Karpas-422 (cell line): ENCODE data around the gene NFIX. TPM values are rescaled to one million over a fixed set of nuclear protein-coding genes. Genes with fewer than 3 reads are reported as not detected.
"Not testable (repeated sequence)": the region's sequence is repeated elsewhere in the genome, so short reads cannot be mapped to it uniquely, and the experiment has no call there.

ENCODE experiments used
- DNase-seq: peaks from one replicate; pipeline ENCODE4 v3.0.0-alpha.2; 2015
- H2AFZ ChIP-seq: fragments of 200-600 bp; sonication (generic); 2 replicates; pipeline ENCODE4 v1.6.1; 2014; ENCODE audit warnings: antibody characterized with exemption, low read length, mixed read lengths
- H3K27ac ChIP-seq: fragments of 200-600 bp; sonication (generic); 2 replicates; pipeline ENCODE4 v1.5.1; 2014; ENCODE audit warnings: mild to moderate bottlenecking, low read length, moderate library complexity
- H3K27me3 ChIP-seq: fragments of 200-600 bp; sonication (generic); 2 replicates; pipeline ENCODE4 v1.6.1; 2014; ENCODE audit warnings: low read length, mixed read lengths
- H3K36me3 ChIP-seq: fragments of 200-600 bp; sonication (generic); 2 replicates; pipeline ENCODE4 v1.6.1; 2014; ENCODE audit warnings: low read length, mixed read lengths; ENCODE audit not compliant: insufficient read depth
- H3K4me1 ChIP-seq: fragments of 200-600 bp; sonication (generic); 2 replicates; pipeline ENCODE4 v1.6.1; 2014; ENCODE audit warnings: mild to moderate bottlenecking, low read length, mixed read lengths
- H3K4me2 ChIP-seq: fragments of 200-600 bp; sonication (generic); 2 replicates; pipeline ENCODE4 v1.6.1; 2014; ENCODE audit warnings: low read length, low read depth, mild to moderate bottlenecking; ENCODE audit not compliant: poor library complexity, severe bottlenecking
- H3K4me3 ChIP-seq: fragments of 200-600 bp; sonication (generic); 2 replicates; pipeline ENCODE4 v1.5.1; 2014; ENCODE audit warnings: mild to moderate bottlenecking, antibody characterized with exemption, low read length, mixed read lengths
- H3K79me2 ChIP-seq: fragments of 200-600 bp; sonication (generic); 2 replicates; pipeline ENCODE4 v1.6.1; 2014; ENCODE audit warnings: mild to moderate bottlenecking, low read length, mixed read lengths
- H3K9ac ChIP-seq: fragments of 200-600 bp; sonication (generic); 2 replicates; pipeline ENCODE4 v1.6.0; 2014; ENCODE audit warnings: low read length
- H3K9me2 ChIP-seq: fragments of 200-600 bp; sonication (generic), shearing (Covaris generic); replicated peaks from 2 replicates; pipeline ENCODE4 v1.6.0; 2014; ENCODE audit warnings: mild to moderate bottlenecking, low read length, moderate library complexity; ENCODE audit not compliant: insufficient read depth
- H3K9me3 ChIP-seq: fragments of 300-700, 200-600 bp; sonication (generic); 2 replicates; pipeline ENCODE4 v1.6.1; 2014; ENCODE audit warnings: low read length, mixed read lengths
- H4K20me1 ChIP-seq: fragments of 200-600 bp; sonication (generic); 2 replicates; pipeline ENCODE4 v1.6.1; 2014; ENCODE audit warnings: mild to moderate bottlenecking, antibody characterized with exemption, low read length, low read depth; ENCODE audit not compliant: insufficient read depth
- total RNA-seq: library from RNA; depleted of rRNA; stranded (reverse); fragments of >200 nt; shearing (Covaris generic); gene quantifications from 2 replicates; pipeline ENCODE4 v1.2.3, GENCODE V29; 2014; ENCODE audit warnings: low replicate concordance

The NFIX gene
- total RNA-seq, 1 experiment from 2014 or later, result 0.04 TPM

GRCh38 chr19:12955996-12956395, 39.3 kb upstream of the NFIX start:
- H3K4me2 ChIP-seq, result peak overlapping the region; percentile 73
- no peak overlapping the region for H2AFZ ChIP-seq
- H3K4me1 ChIP-seq, result peaks cover 39% of the 10 kb centered on the region
- DNase-seq, result peak; percentile 54
- H3K9ac ChIP-seq, result peak overlapping the region; percentile 87
- H3K27ac ChIP-seq, result peak overlapping the region; percentile 54; the same call in 1 of the 2 replicates
- H3K9me2 ChIP-seq, result no peaks in the 10 kb centered on the region
- peaks cover 36% of the 10 kb centered on the region for H3K79me2 ChIP-seq
- H3K4me3 ChIP-seq, result peak overlapping the region; percentile 92
- no peaks in the 10 kb centered on the region for H3K9me3 ChIP-seq
- H3K36me3 ChIP-seq, result 0 out of 2 replicates have a peak, but pooled peaks cover 3% of the 10 kb centered on the region
- H3K27me3 ChIP-seq, result no peaks in the 10 kb centered on the region
- no peaks in the 10 kb centered on the region for H4K20me1 ChIP-seq

DNA sequence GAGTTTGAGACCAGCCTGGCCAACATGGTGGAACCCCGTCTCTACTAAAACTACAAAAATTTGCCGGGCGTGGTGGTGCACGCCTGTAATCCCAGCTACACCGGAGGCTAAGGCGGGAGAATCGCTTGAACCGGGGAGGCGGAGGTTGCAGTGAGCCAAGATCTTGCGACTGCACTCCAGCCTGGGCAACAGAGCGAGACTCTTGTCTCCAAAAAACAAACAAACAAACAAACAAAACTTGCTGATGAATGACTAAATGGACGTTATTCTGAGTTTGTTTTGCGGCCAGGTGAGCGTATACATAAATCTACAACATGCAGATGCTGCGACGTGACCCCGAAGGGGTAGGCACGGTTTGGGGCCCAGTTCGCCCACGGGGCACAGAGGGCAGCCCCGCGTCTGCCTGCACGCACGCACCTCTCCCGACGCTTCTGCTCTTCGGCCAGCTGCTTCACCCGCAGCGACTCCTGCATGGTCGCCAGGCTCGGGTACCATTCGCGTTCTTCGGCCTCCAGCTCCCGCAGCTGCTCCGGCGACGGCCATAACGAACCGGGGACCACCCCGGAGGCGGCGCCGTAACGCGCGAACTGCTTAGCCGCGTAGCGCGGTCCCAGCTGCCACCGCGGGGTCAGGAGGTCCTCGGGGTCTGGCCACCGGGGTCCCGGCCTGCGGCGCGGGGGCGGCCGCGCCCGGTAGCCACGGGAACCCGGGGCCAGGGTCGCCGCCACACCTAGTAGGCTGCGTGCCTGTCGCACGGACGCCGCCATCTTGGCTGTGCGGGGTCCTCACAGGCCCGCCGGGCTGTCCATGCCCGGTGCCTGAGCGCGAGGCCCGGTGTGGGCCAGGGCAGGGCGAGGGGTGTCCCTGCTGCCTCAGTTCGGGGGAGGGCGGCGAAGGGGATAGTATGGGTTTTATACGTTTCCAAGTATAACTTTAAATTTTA, 38.6 kb upstream of the NFIX start, which contains the start of gene GADD45GIP1:
GADD45GIP1 (minus strand) TSS at position 778 of the 943 bp plus-strand sequence; CDS start at position 767, 11 bp downstream.
- Histone ChIP-seq H3K27me3 (no peaks in the 10 kb centered on the region), H3K4me1 (peaks cover 39% of the 10 kb centered on the region), H3K79me2 (peaks cover 36% of the 10 kb centered on the region), H3K4me2 (peak within 1 kb of the TSS; percentile 73), H2AFZ (peak within 1 kb of the TSS; percentile 83), H4K20me1 (no peaks in the 10 kb centered on the region), H3K36me3 (0 out of 2 replicates have a peak, but pooled peaks cover 3% of the 10 kb centered on the region), H3K9me3 (no peaks in the 10 kb centered on the region), H3K9me2 (no peaks in the 10 kb centered on the region), H3K4me3 (peak within 1 kb of the TSS; percentile 92), H3K27ac (peak within 1 kb of the TSS; percentile 54), H3K9ac (peak within 1 kb of the TSS; percentile 87)
- DNase-seq, result peak; percentile 93

GRCh38 chr19:12957389-12957952, 37.8 kb upstream of the NFIX start:
- H3K9me2 ChIP-seq, H3K9me3 ChIP-seq, H4K20me1 ChIP-seq, H3K27me3 ChIP-seq, H3K36me3 ChIP-seq: not testable (repeated sequence)
- Histone ChIP-seq H3K4me2 (peak overlapping the region; percentile 73), H3K79me2 (peaks cover 36% of the 10 kb centered on the region), H3K4me3 (peak overlapping the region; percentile 92), H3K4me1 (peaks cover 39% of the 10 kb centered on the region), H3K27ac (peak overlapping the region; percentile 54), H3K9ac (peak overlapping the region; percentile 87), H2AFZ (peak overlapping the region; percentile 83)
- peak; percentile 40 for DNase-seq

- no peak for DNase-seq
- H3K4me3 ChIP-seq, result no peak overlapping the region
- H2AFZ ChIP-seq, result no peak overlapping the region
- peaks cover 31% of the 10 kb centered on the region for H3K79me2 ChIP-seq
- H3K9ac ChIP-seq, result no peak overlapping the region
- no peaks in the 10 kb centered on the region for H3K9me2 ChIP-seq
- H3K27me3 ChIP-seq, result no peaks in the 10 kb centered on the region
- H3K4me2 ChIP-seq, result no peak overlapping the region
- H3K9me3 ChIP-seq, result no peaks in the 10 kb centered on the region
- no peaks in the 10 kb centered on the region for H4K20me1 ChIP-seq
- H3K36me3 ChIP-seq, result no peaks in the 10 kb centered on the region
- no peak overlapping the region for H3K27ac ChIP-seq
- H3K4me1 ChIP-seq, result peaks cover 25% of the 10 kb centered on the region
These were observed 35.8 kb upstream of the NFIX start for GRCh38 chr19:12959481-12959880.

DNA sequence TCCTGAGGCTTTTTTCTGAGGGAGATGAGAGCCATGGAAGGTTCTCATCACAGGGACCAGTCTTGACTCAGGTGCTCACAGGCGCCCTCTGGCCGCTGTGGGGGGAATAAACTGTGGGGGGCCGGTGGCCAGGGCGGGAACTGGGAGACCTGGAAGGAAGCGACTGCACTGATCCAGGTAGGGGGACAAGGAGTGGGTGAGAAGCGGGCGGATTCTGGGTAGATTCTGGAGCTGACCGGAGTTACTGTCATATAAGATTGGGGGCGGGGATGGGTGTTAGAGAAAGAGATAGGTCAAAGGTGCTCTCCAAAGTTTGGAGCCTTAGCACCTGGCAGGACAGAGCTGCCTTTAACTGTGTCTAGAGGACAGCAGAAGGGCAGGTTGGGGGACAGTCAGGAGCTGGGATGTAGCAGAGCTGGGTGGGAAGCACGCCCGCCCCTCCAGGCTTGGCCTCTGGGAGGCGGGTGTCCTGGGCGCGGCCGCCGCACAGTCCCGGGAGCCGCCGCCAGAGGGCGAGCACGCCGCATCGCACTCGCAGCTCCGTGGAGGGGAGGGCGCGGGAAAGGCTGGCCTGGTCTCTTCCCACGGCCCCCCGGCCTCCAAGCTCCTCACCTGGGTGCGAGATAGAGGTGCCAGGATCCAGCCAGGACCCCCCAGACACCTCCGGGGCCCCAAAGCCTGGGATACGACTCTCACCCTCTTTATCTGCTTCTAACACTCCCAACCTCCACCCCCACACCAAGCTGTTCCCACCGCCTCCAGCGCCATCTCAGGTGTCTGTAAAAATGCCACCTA, 30.1 kb upstream of the NFIX start:
- peak; percentile 90 for DNase-seq
- Histone ChIP-seq H3K9me2 (no peaks in the 10 kb centered on the region), H3K9me3 (no peaks in the 10 kb centered on the region), H3K4me2 (peak overlapping the region; percentile 84), H3K9ac (peak overlapping the region; percentile 70), H3K79me2 (no peaks in the 10 kb centered on the region), H2AFZ (peak overlapping the region; percentile 95), H3K36me3 (no peaks in the 10 kb centered on the region), H3K27ac (no peak overlapping the region), H3K27me3 (no peaks in the 10 kb centered on the region), H4K20me1 (no peaks in the 10 kb centered on the region), H3K4me1 (peaks cover 7% of the 10 kb centered on the region), H3K4me3 (peak overlapping the region; percentile 62)

- H3K9ac ChIP-seq, result peak overlapping the region; percentile 70
- no peaks in the 10 kb centered on the region for H3K9me3 ChIP-seq
- peak overlapping the region; percentile 84 for H3K4me2 ChIP-seq
- H3K4me1 ChIP-seq, result peaks cover 7% of the 10 kb centered on the region
- no peaks in the 10 kb centered on the region for H3K27me3 ChIP-seq
- H4K20me1 ChIP-seq, result no peaks in the 10 kb centered on the region
- H2AFZ ChIP-seq, result peak overlapping the region; percentile 95
- no peak for DNase-seq
- no peaks in the 10 kb centered on the region for H3K9me2 ChIP-seq
- H3K36me3 ChIP-seq, result no peaks in the 10 kb centered on the region
- H3K79me2 ChIP-seq, result no peaks in the 10 kb centered on the region
- peak overlapping the region; percentile 62; the same call in 1 of the 2 replicates for H3K4me3 ChIP-seq
- H3K27ac ChIP-seq, result no peak overlapping the region
These were observed 29.5 kb upstream of the NFIX start for GRCh38 chr19:12965812-12966135.

- H2AFZ ChIP-seq, result no peak overlapping the region
- no peak overlapping the region for H3K27ac ChIP-seq
- DNase-seq, result no peak
- H3K9me3 ChIP-seq, result no peaks in the 10 kb centered on the region
- H3K79me2 ChIP-seq, result no peaks in the 10 kb centered on the region
- no peak overlapping the region for H3K4me3 ChIP-seq
- no peaks in the 10 kb centered on the region for H3K27me3 ChIP-seq
- H3K4me1 ChIP-seq, result peaks cover 7% of the 10 kb centered on the region
- H4K20me1 ChIP-seq, result no peaks in the 10 kb centered on the region
- no peak overlapping the region for H3K9ac ChIP-seq
- no peaks in the 10 kb centered on the region for H3K9me2 ChIP-seq
- no peak overlapping the region for H3K4me2 ChIP-seq
- H3K36me3 ChIP-seq, result no peaks in the 10 kb centered on the region
These were observed 27.4 kb upstream of the NFIX start for GRCh38 chr19:12967907-12968306.
